Natural killer cell (primary cell): ENCODE data around the gene HRG. TPM values are rescaled to one million over a fixed set of nuclear protein-coding genes. Genes with fewer than 3 reads are reported as not detected.

Source experiments
- ATAC-seq, 3 donors: fragments of 150-1000 bp in 2 of 3; fragments of 200-7000 bp in 1 of 3; cut with Tn5 transposase; 1 replicate in 1 of 3; 2 replicates in 2 of 3; pipeline ENCODE4 v1.10.0; 2021; ENCODE audit warnings: mild to moderate bottlenecking in 2 of 3, moderate library complexity in 2 of 3
- DNase-seq, 2 donors: peaks; one replicate each; pipeline versions ENCODE4 v3.0.0 to v3.0.0-alpha.2; 2013 to 2021; ENCODE audit warnings: mixed read lengths in 1 of 2
- H3K27ac ChIP-seq: one replicate; pipeline ENCODE4 v1.5.1; 2013; ENCODE audit warnings: mild to moderate bottlenecking, low read length
- H3K27me3 ChIP-seq: one replicate; pipeline ENCODE4 v1.6.1; 2013; ENCODE audit warnings: low read length; ENCODE audit not compliant: control insufficient read depth, insufficient read depth
- H3K36me3 ChIP-seq: one replicate; pipeline ENCODE4 v1.6.1; 2013; ENCODE audit warnings: low read length; ENCODE audit not compliant: control insufficient read depth, insufficient read depth
- H3K4me1 ChIP-seq: one replicate; pipeline ENCODE4 v1.6.1; 2013; ENCODE audit warnings: low read length; ENCODE audit not compliant: control insufficient read depth, insufficient read depth
- H3K4me3 ChIP-seq: one replicate; pipeline ENCODE4 v1.5.1; 2013; ENCODE audit warnings: low read length
- H3K9me3 ChIP-seq: one replicate; pipeline ENCODE4 v1.6.1; 2013; ENCODE audit warnings: low read length; ENCODE audit not compliant: control insufficient read depth, insufficient read depth
- H3K27ac Mint-ChIP-seq, 2 donors: one replicate each; pipeline ENCODE4 v1.8.0; 2022; ENCODE audit warnings: mild to moderate bottlenecking in 2 of 2, mixed read lengths in 2 of 2, moderate library complexity in 1 of 2
- H3K27me3 Mint-ChIP-seq, 2 donors: one replicate each; pipeline ENCODE4 v1.8.0; 2022; ENCODE audit warnings: low read depth in 2 of 2, mixed read lengths in 2 of 2
- H3K36me3 Mint-ChIP-seq: one replicate; pipeline ENCODE4 v1.8.0; 2022; ENCODE audit warnings: mixed read lengths
- H3K4me1 Mint-ChIP-seq, 2 donors: one replicate each; pipeline ENCODE4 v1.8.0; 2022; ENCODE audit warnings: mixed read lengths in 2 of 2
- H3K4me3 Mint-ChIP-seq: one replicate; pipeline ENCODE4 v1.8.0; 2022; ENCODE audit warnings: mild to moderate bottlenecking, moderate library complexity, mixed read lengths
- H3K9me3 Mint-ChIP-seq, 2 donors: one replicate each; pipeline ENCODE4 v1.8.0; 2022; ENCODE audit warnings: mixed read lengths in 2 of 2
- CTCF ChIP-seq: fragments of 200-600 bp; IDR thresholded peaks from one replicate; pipeline ENCODE4 v1.8.0; 2022; ENCODE audit warnings: antibody characterized with exemption
- WGBS: methylation state at CpG from one replicate; pipeline ENCODE4 v1.1.7; 2013; ENCODE audit warnings: missing lambda C conversion rate; ENCODE audit not compliant: insufficient coverage; 5-methylcytosine and 5-hydroxymethylcytosine counted together
- intact Hi-C: fragments of 100-400 bp; cut with micrococcal nuclease; formaldehyde crosslinking; loops from one replicate; pipeline ENCODE4 v1.14.2; 2022
- total RNA-seq, 4 donors: library from RNA; stranded (reverse); fragments of 120-200 nt in 1 of 4; gene quantifications; one replicate each; pipeline versions ENCODE4 v1.2.3 to v1.2.4, GENCODE V29; 2013 to 2022

HRG gene
- total RNA-seq, 3 donors from 2014 or later (not counting 1 experiment from before 2014, with no cell fraction given), result not detected

DNA sequence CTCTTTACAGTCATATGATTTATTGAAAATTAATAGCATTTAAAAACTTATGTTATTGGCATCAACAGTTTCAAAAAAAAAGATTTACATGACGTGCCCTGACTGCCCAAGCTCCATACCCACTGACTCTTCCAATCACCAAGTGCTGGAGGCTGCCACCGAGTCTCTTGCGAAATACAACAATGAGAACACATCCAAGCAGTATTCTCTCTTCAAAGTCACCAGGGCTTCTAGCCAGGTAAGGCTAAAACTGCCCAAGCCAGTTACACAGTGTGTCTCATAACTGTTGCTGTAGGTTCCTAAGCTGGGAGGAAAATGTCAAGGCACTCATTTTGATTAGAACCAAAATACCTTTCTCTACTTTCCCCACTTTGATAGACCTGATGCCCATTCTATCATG lies 21.1 kb upstream of the HRG start:
- H3K4me3 ChIP-seq, result no peak overlapping the region
- no peaks in the 10 kb centered on the region for H3K27me3 ChIP-seq
- 84% methylated on average over 3 of the region's 3 CpGs for WGBS
- no peak overlapping the region for H3K27ac ChIP-seq
- no peak overlapping the region for H3K27ac Mint-ChIP-seq
- no peak for TF ChIP-seq CTCF
- H3K4me1 Mint-ChIP-seq, result peaks cover 0 to 6% of the 10 kb centered on the region in 2 donors
- H3K36me3 Mint-ChIP-seq, result no peaks in the 10 kb centered on the region
- no peaks in the 10 kb centered on the region for H3K36me3 ChIP-seq
- intact Hi-C loops, result no loop called here
- no peak for DNase-seq
- ATAC-seq, result no peak
- H3K9me3 Mint-ChIP-seq, result no peaks in the 10 kb centered on the region
- H3K9me3 ChIP-seq, result no peaks in the 10 kb centered on the region
- no peak overlapping the region for H3K4me3 Mint-ChIP-seq
- H3K4me1 ChIP-seq, result peaks cover 5% of the 10 kb centered on the region
- H3K27me3 Mint-ChIP-seq, result peaks cover 27 to 59% of the 10 kb centered on the region in 2 donors

- H3K36me3 ChIP-seq, result no peaks in the 10 kb centered on the region
- 87% methylated on average over 4 of the region's 4 CpGs for WGBS
- DNase-seq, result no peak
- ATAC-seq, result no peak
- intact Hi-C loops, result no loop called here
- H3K4me3 ChIP-seq, result no peak overlapping the region
- Mint-ChIP-seq H3K9me3 (no peaks in the 10 kb centered on the region), H3K27me3 (peaks cover 22 to 48% of the 10 kb centered on the region in 2 donors), H3K27ac (no peak overlapping the region), H3K4me3 (no peak overlapping the region), H3K4me1 (peaks cover 0 to 6% of the 10 kb centered on the region in 2 donors), H3K36me3 (no peaks in the 10 kb centered on the region)
- H3K27ac ChIP-seq, result no peak overlapping the region
- TF ChIP-seq CTCF, result no peak
- no peaks in the 10 kb centered on the region for H3K9me3 ChIP-seq
- H3K4me1 ChIP-seq, result peaks cover 5% of the 10 kb centered on the region
- no peaks in the 10 kb centered on the region for H3K27me3 ChIP-seq
Observed at GRCh38 chr3:186646106-186646505, 19.7 kb upstream of the HRG start.

GRCh38 chr3:186646841-186647240 lies 19.0 kb upstream of the HRG start:
- WGBS, result 57% methylated on average over 1 of the region's 1 CpG
- TF ChIP-seq CTCF, result no peak
- no peak for DNase-seq
- peaks cover 22 to 41% of the 10 kb centered on the region in 2 donors for H3K27me3 Mint-ChIP-seq
- peaks cover 5% of the 10 kb centered on the region for H3K4me1 ChIP-seq
- H3K27ac Mint-ChIP-seq, result no peak overlapping the region
- ATAC-seq, result no peak
- H3K4me1 Mint-ChIP-seq, result peaks cover 0 to 6% of the 10 kb centered on the region in 2 donors
- no peaks in the 10 kb centered on the region for H3K36me3 ChIP-seq
- no peaks in the 10 kb centered on the region for H3K27me3 ChIP-seq
- intact Hi-C loops, result no loop called here
- no peaks in the 10 kb centered on the region for H3K36me3 Mint-ChIP-seq
- H3K4me3 Mint-ChIP-seq, result no peak overlapping the region
- H3K4me3 ChIP-seq, result no peak overlapping the region
- no peaks in the 10 kb centered on the region for H3K9me3 ChIP-seq
- no peak overlapping the region for H3K27ac ChIP-seq
- no peaks in the 10 kb centered on the region for H3K9me3 Mint-ChIP-seq

DNA sequence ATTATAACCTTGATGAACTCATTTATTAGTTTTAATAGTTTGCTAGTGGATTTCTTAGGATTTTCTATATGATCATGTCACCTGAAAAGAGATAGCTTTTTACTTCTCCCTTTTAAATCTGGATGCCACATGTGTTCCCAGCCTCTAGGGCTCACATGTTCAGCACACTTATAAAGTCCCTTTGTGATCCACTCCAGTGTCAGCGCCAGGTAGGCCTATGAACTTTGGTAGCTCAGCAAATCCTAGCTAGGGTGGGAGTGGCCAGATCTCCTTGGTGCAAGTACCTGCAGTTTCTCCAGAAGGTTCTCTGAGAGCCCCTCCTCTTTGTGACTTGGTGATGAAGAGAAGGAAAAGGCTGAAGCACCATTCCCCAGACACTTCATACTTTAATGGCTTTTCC lies 17.0 kb upstream of the HRG start:
- Histone ChIP-seq H3K27me3 (no peaks in the 10 kb centered on the region), H3K4me3 (no peak overlapping the region), H3K4me1 (no peaks in the 10 kb centered on the region), H3K27ac (no peak overlapping the region), H3K9me3 (no peaks in the 10 kb centered on the region), H3K36me3 (no peaks in the 10 kb centered on the region)
- intact Hi-C loops, result no loop called here
- 92% methylated on average over 1 of the region's 1 CpG for WGBS
- DNase-seq (no peak), ATAC-seq (no peak)
- no peak overlapping the region for H3K4me3 Mint-ChIP-seq
- no peaks in the 10 kb centered on the region for H3K36me3 Mint-ChIP-seq
- peaks cover 18 to 26% of the 10 kb centered on the region in 2 donors for H3K27me3 Mint-ChIP-seq
- no peaks in the 10 kb centered on the region for H3K9me3 Mint-ChIP-seq
- TF ChIP-seq CTCF, result no peak
- H3K27ac Mint-ChIP-seq, result no peak overlapping the region
- no peaks in the 10 kb centered on the region for H3K4me1 Mint-ChIP-seq
